Inferior parietal cortex (tissue), 1 donor: ENCODE data around the gene HIPK2.

Source experiments
- DNase-seq: peaks from one replicate; pipeline ENCODE4 v3.0.0-alpha.2; 2016; ENCODE audit errors: extremely low spot score

The HIPK2 gene

GRCh38 chr7:139735466-139735865 lies 42.3 kb downstream of the HIPK2 start:
- no peak for DNase-seq

- DNase-seq = no peak
These were observed 43.4 kb downstream of the HIPK2 start for GRCh38 chr7:139734395-139734794.

- DNase-seq = no peak
These were observed 44.0 kb downstream of the HIPK2 start for GRCh38 chr7:139733751-139734150.

- no peak for DNase-seq
These were observed 45.2 kb downstream of the HIPK2 start for GRCh38 chr7:139732471-139733167.

GRCh38 chr7:139731802-139732470 lies 45.9 kb downstream of the HIPK2 start:
- DNase-seq = peak; percentile 62

GRCh38 chr7:139730746-139731612 lies 46.8 kb downstream of the HIPK2 start:
- DNase-seq = no peak

GRCh38 chr7:139728203-139728602 lies 49.6 kb downstream of the HIPK2 start:
- DNase-seq = no peak

- DNase-seq = no peak
These were observed 50.6 kb downstream of the HIPK2 start for GRCh38 chr7:139727151-139727705.

- DNase-seq = no peak
These were observed 51.3 kb downstream of the HIPK2 start for GRCh38 chr7:139726485-139726869.

- DNase-seq = no peak
These were observed 51.8 kb downstream of the HIPK2 start for GRCh38 chr7:139725858-139726484.

GRCh38 chr7:139725077-139725476 lies 52.7 kb downstream of the HIPK2 start:
- DNase-seq = no peak

- DNase-seq = no peak
These were observed 55.2 kb downstream of the HIPK2 start for GRCh38 chr7:139722604-139723003.

- no peak for DNase-seq
These were observed 56.0 kb downstream of the HIPK2 start for GRCh38 chr7:139721821-139722220.

- DNase-seq = no peak
These were observed 56.4 kb downstream of the HIPK2 start for GRCh38 chr7:139721417-139721816.

GRCh38 chr7:139720705-139721231 lies 57.0 kb downstream of the HIPK2 start:
- no peak for DNase-seq

- DNase-seq = no peak
These were observed 57.6 kb downstream of the HIPK2 start for GRCh38 chr7:139720186-139720585.

GRCh38 chr7:139718859-139719258 lies 58.9 kb downstream of the HIPK2 start:
- no peak for DNase-seq

- DNase-seq = no peak
These were observed 59.7 kb downstream of the HIPK2 start for GRCh38 chr7:139718141-139718540.

- DNase-seq = no peak
These were observed 61.4 kb downstream of the HIPK2 start for GRCh38 chr7:139716156-139716942.

- DNase-seq = no peak
These were observed 62.5 kb downstream of the HIPK2 start for GRCh38 chr7:139715194-139715815.
